Choroid plexus epithelial cell (primary cell): ENCODE results near the gene NRL.

Experiments used
- DNase-seq: peaks from one replicate; pipeline ENCODE4 v3.0.0-alpha.2; 2010; ENCODE audit warnings: low read depth
- H3K4me3 ChIP-seq: 2 replicates; pipeline ENCODE4 v1.5.1; 2011; ENCODE audit warnings: low read depth, mild to moderate bottlenecking, control low read depth, low read length, moderate library complexity
- CTCF ChIP-seq: conservative IDR thresholded peaks from 2 replicates; pipeline ENCODE4 v1.5.1; 2011; ENCODE audit warnings: low read depth, mild to moderate bottlenecking, control low read depth, inconsistent platforms, low read length, moderate library complexity

NRL gene

GRCh38 chr14:24059841-24060388, 54.8 kb downstream of the NRL start:
- no peak for TF ChIP-seq CTCF
- no peak for DNase-seq
- H3K4me3 ChIP-seq: no peak overlapping the region

- TF ChIP-seq CTCF: no peak
- DNase-seq: no peak
These were observed 55.7 kb downstream of the NRL start for GRCh38 chr14:24058951-24059475.

GRCh38 chr14:24058260-24058950, 56.3 kb downstream of the NRL start:
- peak; percentile 84 for DNase-seq
- TF ChIP-seq CTCF: peak; percentile 88
- no peak overlapping the region for H3K4me3 ChIP-seq

More at GRCh38 chr14:24058951-24059475, 55.7 kb downstream of the NRL start:
- H3K4me3 ChIP-seq: no peak overlapping the region

GRCh38 chr14:24057867-24058259, 56.9 kb downstream of the NRL start:
- no peak for DNase-seq
- H3K4me3 ChIP-seq: no peak overlapping the region
- TF ChIP-seq CTCF: no peak

GRCh38 chr14:24057271-24057670, 57.5 kb downstream of the NRL start:
- no peak overlapping the region for H3K4me3 ChIP-seq
- DNase-seq: no peak
- TF ChIP-seq CTCF: no peak

GRCh38 chr14:24056800-24057184, 58.0 kb downstream of the NRL start:
- no peak for TF ChIP-seq CTCF
- H3K4me3 ChIP-seq: no peak overlapping the region
- DNase-seq: no peak
